Measurements from ENCODE around the gene PPM1J.

GRCh38 chr1:112711670-112712069, 3.5 kb downstream of the PPM1J start:
- no peak for TF ChIP-seq CTCF (IDR thresholded peaks at IDR 0.05)
- TF ChIP-seq POLR2A (IDR thresholded peaks at IDR 0.05), result no peak

Measured in thyroid gland (tissue), 4 donors.